VCaP (cell line): ENCODE data around the gene SPATA20.

Source experiments
- H3K27ac ChIP-seq: fragments of 450-650 bp; 2 replicates; pipeline ENCODE4 v1.5.1; 2017
- TF ChIP-seq, protein P1 (sequence below): fragments of 450-650 bp; conservative IDR thresholded peaks from 2 replicates; pipeline ENCODE4 v1.5.1; 2017; ENCODE audit warnings: mild to moderate bottlenecking, moderate library complexity

Gene SPATA20

GRCh38 chr17:50549256-50549941 is 2.4 kb downstream of the SPATA20 start:
- TF ChIP-seq, protein P1, sequence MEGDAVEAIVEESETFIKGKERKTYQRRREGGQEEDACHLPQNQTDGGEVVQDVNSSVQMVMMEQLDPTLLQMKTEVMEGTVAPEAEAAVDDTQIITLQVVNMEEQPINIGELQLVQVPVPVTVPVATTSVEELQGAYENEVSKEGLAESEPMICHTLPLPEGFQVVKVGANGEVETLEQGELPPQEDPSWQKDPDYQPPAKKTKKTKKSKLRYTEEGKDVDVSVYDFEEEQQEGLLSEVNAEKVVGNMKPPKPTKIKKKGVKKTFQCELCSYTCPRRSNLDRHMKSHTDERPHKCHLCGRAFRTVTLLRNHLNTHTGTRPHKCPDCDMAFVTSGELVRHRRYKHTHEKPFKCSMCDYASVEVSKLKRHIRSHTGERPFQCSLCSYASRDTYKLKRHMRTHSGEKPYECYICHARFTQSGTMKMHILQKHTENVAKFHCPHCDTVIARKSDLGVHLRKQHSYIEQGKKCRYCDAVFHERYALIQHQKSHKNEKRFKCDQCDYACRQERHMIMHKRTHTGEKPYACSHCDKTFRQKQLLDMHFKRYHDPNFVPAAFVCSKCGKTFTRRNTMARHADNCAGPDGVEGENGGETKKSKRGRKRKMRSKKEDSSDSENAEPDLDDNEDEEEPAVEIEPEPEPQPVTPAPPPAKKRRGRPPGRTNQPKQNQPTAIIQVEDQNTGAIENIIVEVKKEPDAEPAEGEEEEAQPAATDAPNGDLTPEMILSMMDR: no peak
- peak overlapping the region; percentile 94; the same call in 1 of the 2 replicates for H3K27ac ChIP-seq

GRCh38 chr17:50549969-50550368 is 3.0 kb downstream of the SPATA20 start:
- TF ChIP-seq, protein P1: no peak
- peak overlapping the region; percentile 94; the same call in 1 of the 2 replicates for H3K27ac ChIP-seq

- TF ChIP-seq, protein P1: peak; percentile 91
- peak overlapping the region; percentile 94 for H3K27ac ChIP-seq
These were observed 3.9 kb downstream of the SPATA20 start for GRCh38 chr17:50550661-50551432.

DNA sequence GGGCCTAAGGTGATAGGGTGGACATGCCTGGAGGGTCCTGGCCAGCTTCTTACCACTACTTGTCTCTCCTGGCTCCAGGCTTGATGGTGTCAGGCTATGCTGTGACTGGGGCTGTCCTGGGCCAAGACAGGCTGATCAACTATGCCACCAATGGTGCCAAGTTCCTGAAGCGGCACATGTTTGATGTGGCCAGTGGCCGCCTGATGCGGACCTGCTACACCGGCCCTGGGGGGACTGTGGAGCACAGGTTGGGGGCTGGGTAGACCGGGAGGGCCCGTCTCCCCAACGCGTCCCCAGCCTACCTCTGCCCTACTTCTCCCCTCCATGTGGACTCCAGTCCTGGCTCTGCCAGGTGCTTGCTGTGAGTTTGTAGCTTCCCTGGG is 4.5 kb downstream of the SPATA20 start:
- peak overlapping the region; percentile 94; the same call in 1 of the 2 replicates for H3K27ac ChIP-seq
- TF ChIP-seq, protein P1: no peak

- H3K27ac ChIP-seq: peak overlapping the region; percentile 94; the same call in 1 of the 2 replicates
- TF ChIP-seq, protein P1: no peak
These were observed 4.9 kb downstream of the SPATA20 start for GRCh38 chr17:50551884-50552283.

- TF ChIP-seq, protein P1: no peak
- peak overlapping the region; percentile 10; the same call in 1 of the 2 replicates for H3K27ac ChIP-seq
These were observed 7.2 kb downstream of the SPATA20 start for GRCh38 chr17:50554201-50554600.

DNA sequence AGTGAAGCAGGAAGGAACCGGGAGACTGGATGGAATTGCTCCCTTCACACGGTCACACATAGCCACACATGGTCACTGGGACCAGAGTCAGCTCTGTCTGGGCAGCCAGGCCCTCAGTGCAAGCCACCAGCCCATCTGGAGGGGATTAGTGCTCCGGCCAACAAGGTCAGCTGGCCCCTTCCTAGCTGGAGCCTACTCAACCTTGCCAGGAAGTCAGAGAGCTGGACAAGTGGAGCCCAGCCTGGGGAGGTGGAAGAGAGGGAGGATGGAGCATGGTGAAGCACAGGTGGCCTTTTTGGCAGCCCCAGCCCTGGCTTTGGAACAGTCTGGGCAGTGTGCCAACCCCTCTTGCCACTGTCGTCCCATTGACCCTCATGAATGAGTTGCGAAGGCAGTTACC is 9.8 kb downstream of the SPATA20 start:
- TF ChIP-seq, protein P1: no peak
- peak overlapping the region; percentile 34 for H3K27ac ChIP-seq
